HG02759 (cell line): ENCODE data around the gene HCAR3.
"Not testable (repeated sequence)": the region's sequence is repeated elsewhere in the genome, so short reads cannot be mapped to it uniquely, and the experiment has no call there.

ENCODE experiments used
- ATAC-seq: cut with Tn5 transposase; IDR thresholded peaks from one replicate; pipeline ENCODE4 v1.9.1; 2021; ENCODE audit warnings: mild to moderate bottlenecking, moderate library complexity; ENCODE audit not compliant: unreplicated experiment

HCAR3 gene

DNA sequence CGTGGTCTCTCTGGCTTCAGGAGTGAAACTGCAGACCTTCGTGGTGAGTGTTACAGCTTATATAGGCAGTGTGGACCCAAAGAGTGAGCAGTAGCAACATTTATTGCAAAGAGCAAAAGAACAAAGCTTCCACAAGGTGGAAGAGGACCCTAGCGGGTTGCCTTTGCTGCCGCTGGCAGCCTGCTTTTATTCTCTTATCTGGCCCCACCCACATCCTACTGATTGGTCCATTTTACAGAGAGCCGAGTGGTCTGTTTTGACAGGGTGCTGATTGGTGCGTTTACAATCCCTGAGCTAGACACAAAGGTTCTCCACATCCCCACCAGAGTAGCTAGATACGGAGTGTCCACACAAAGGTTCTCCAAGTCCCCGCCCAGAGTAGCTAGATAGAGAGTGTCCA is 40.6 kb downstream of the HCAR3 start:
- ATAC-seq, result not testable (repeated sequence)

DNA sequence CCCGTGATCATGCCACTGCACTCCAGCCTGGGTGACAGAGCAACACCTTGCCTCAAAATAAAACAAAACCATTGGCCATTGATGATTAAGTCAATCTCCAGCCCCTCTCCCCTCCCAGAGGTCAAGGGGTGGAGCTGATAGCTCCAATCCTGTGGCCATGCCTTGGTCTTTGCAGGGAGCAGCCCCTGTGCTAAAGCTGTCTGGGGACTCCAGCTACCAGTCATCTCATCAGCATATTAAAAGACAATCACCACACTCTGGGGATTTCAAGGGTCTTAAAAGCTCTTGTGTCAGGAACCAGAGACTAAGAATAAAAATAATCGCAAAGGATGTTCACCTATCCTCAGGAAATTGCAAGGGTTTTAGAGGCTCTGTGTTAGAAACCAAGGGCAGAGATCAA is 44.1 kb downstream of the HCAR3 start:
- ATAC-seq, result no peak

DNA sequence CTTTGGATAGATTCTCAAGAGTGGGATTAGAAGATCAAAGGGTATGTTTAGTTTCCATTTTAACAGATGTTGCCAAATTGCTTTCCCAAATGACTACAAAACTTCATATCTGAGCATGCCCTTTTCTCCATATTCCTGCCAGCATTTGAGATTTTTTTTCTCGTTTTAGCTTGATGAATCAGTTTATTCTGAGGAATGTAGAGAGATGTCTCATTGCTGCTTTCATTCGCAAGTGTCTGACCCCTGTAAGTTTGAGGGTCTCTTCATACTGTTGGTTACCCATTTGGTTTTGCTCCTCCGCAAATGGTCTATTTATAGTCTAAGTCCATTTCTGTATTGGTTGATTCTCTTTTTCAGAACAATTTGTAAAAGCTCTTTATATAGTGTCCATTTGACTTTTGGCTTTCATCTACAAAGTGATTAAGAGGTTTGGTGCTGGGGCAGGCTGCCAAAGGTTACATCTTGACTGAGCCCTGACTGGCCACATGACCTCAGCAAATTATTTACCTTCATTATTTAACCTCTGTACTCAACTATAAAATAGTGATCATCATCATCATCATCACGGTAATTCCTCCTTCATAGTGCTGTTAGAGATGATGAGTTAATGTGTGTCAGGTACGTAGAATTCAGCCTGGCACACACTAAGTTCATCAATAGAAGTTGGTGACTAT is 47.1 kb downstream of the HCAR3 start:
- no peak for ATAC-seq

DNA sequence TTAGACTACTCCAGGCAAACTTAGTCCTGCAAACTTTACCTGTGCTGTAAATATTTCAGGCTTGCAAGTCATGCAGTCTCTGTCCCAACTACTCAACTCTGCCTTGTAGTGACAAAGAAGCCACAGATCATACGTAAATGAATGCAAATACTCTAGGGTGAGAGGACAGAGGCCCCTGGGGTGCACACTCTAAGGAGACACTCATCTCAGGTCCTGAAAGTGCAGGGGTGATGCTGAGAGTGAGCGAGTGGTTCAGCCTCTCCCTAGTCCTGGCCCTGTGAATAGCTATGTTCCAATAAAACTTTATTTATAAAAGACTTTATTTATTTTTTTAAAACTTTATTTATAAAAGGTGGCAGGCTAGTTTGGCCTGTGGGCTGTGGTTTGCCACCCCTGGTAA is 48.3 kb downstream of the HCAR3 start:
- no peak for ATAC-seq

DNA sequence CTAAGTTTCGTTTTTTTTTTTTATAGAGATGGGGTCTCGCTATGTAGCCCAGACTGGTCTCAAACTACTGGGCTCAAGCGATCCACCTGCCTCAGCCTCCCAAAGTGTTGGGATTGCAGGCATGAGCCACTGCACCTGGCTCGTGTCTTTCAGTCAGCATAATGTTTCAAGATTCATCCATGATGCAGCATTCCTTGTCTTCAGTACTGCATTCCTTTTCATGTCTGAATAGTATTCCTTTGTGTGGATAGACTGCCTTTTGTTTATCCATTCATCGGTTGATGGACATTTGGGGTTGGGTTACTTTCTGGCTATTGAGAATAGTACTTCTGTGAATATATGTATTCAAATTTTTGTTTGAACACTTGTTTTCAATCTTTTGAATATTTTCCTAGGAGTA is 50.9 kb downstream of the HCAR3 start:
- no peak for ATAC-seq

DNA sequence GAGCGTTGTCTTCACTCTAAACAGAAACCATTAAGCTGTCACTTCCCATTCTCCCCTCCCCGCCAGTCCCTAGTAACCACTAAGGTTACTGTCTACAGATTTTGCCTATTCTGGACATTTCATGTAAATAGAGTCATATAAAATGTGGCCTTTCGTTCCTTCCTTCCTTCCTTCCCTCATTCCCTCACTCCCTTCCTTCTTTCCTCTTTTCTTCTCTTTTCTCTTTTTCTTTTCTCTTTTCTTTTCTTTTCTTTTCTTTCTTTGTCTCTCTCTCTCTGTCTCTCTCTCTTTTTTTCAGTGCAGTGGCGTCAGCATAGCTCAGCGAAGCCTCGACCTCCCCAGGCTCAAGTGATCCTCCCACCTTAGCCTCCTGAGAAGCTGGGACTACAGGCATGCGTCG is 51.3 kb downstream of the HCAR3 start:
- no peak for ATAC-seq
